Smooth muscle cell (in vitro differentiated cells): ENCODE data around the gene ROS1. TPM values are rescaled to one million over a fixed set of nuclear protein-coding genes. Genes with fewer than 3 reads are reported as not detected.

Source experiments
- DNase-seq: peaks from one replicate; lab custom pipeline; 2025; ENCODE audit not compliant: unreplicated experiment; lab: John Stamatoyannopoulos, UW
- H2AFZ ChIP-seq: fragments of 200-600 bp; sonication (generic); 2 replicates; pipeline ENCODE4 v1.6.0; 2016; ENCODE audit warnings: antibody characterized with exemption, low read depth, mild to moderate bottlenecking
- H3F3A ChIP-seq: fragments of 200-600 bp; sonication (generic); 2 replicates; pipeline ENCODE4 v1.6.0; 2017; ENCODE audit warnings: antibody characterized with exemption, low read depth
- H3K27ac ChIP-seq: fragments of 200-600 bp; sonication (generic); 2 replicates; pipeline ENCODE4 v1.5.1; 2016; ENCODE audit warnings: low read depth, mild to moderate bottlenecking
- H3K27me3 ChIP-seq: fragments of 200-600 bp; sonication (generic); 2 replicates; pipeline ENCODE4 v1.6.1; 2016; ENCODE audit warnings: low read depth, mild to moderate bottlenecking
- H3K36me3 ChIP-seq: fragments of 200-600 bp; sonication (generic); 2 replicates; pipeline ENCODE4 v1.5.1; 2016; ENCODE audit warnings: low read depth
- H3K4me1 ChIP-seq: fragments of 200-600 bp; sonication (generic); 2 replicates; pipeline ENCODE4 v1.5.1; 2016; ENCODE audit warnings: low read depth
- H3K4me2 ChIP-seq: fragments of 200-600 bp; sonication (generic); 2 replicates; pipeline ENCODE4 v1.6.0; 2016; ENCODE audit warnings: mild to moderate bottlenecking
- H3K4me3 ChIP-seq: fragments of 200-600 bp; sonication (generic); 2 replicates; pipeline ENCODE4 v1.5.1; 2016; ENCODE audit warnings: mild to moderate bottlenecking
- H3K79me2 ChIP-seq: fragments of 200-600 bp; sonication (generic); 2 replicates; pipeline ENCODE4 v1.6.0; 2016; ENCODE audit warnings: low read depth, mild to moderate bottlenecking
- H3K9ac ChIP-seq: fragments of 200-600 bp; sonication (generic); 2 replicates; pipeline ENCODE4 v1.6.0; 2016; ENCODE audit warnings: low read depth
- H3K9me3 ChIP-seq: fragments of 200-600 bp; sonication (generic); replicated peaks from 2 replicates; pipeline ENCODE4 v1.5.1; 2016; ENCODE audit warnings: low read depth
- H4K20me1 ChIP-seq: fragments of 200-600 bp; sonication (generic); 2 replicates; pipeline ENCODE4 v1.6.0; 2016; ENCODE audit warnings: low read depth
- CTCF ChIP-seq: fragments of 200-600 bp; sonication (generic); IDR thresholded peaks from 2 replicates; pipeline ENCODE4 v1.5.1; 2017; ENCODE audit warnings: borderline replicate concordance, mild to moderate bottlenecking, antibody characterized with exemption; ENCODE audit not compliant: insufficient read depth, poor library complexity, severe bottlenecking
- WGBS: methylation state at CpG from one replicate; pipeline ENCODE4 v1.1.7; 2016; ENCODE audit warnings: low lambda C conversion rate; 5-methylcytosine and 5-hydroxymethylcytosine counted together
- polyA plus RNA-seq: library from polyadenylated mRNA; unstranded; fragments of >200 nt; fragmentation: Nextera tagmentation; extraction: Ambion mirVana; gene quantifications from 2 replicates; pipeline ENCODE4 v1.2.1, GENCODE V29; 2016
- total RNA-seq: library from RNA; depleted of rRNA; stranded (reverse); fragments of >200 nt; gene quantifications from 2 replicates; pipeline ENCODE4 v1.2.3, GENCODE V29; 2014

ROS1 gene
- total and polyA plus RNA-seq, 2 experiments from 2014 or later: 0.03 to 0.09 TPM

- Histone ChIP-seq H3F3A (no peaks in the 10 kb centered on the region), H2AFZ (no peak overlapping the region), H3K36me3 (no peaks in the 10 kb centered on the region), H4K20me1 (no peaks in the 10 kb centered on the region), H3K27me3 (peaks cover 76% of the 10 kb centered on the region), H3K9me3 (no peaks in the 10 kb centered on the region), H3K4me3 (no peak overlapping the region), H3K4me2 (no peak overlapping the region), H3K79me2 (no peaks in the 10 kb centered on the region), H3K4me1 (no peaks in the 10 kb centered on the region), H3K9ac (no peak overlapping the region), H3K27ac (no peak overlapping the region)
- no peak for TF ChIP-seq CTCF
- no peak for DNase-seq
- 90% methylated on average over 10 of the region's 10 CpGs for WGBS
Observed at GRCh38 chr6:117276778-117277316, 148.9 kb downstream of the ROS1 start.

- no peaks in the 10 kb centered on the region for H3K9me3 ChIP-seq
- H3K27me3 ChIP-seq: peaks cover 88% of the 10 kb centered on the region
- H3K9ac ChIP-seq: no peak overlapping the region
- 81% methylated on average over 5 of the region's 5 CpGs for WGBS
- H3K4me3 ChIP-seq: no peak overlapping the region
- no peaks in the 10 kb centered on the region for H3K4me1 ChIP-seq
- H3K36me3 ChIP-seq: no peaks in the 10 kb centered on the region
- no peak overlapping the region for H3K27ac ChIP-seq
- no peak for TF ChIP-seq CTCF
- no peak for DNase-seq
- H4K20me1 ChIP-seq: no peaks in the 10 kb centered on the region
- no peak overlapping the region for H3K4me2 ChIP-seq
- H3K79me2 ChIP-seq: no peaks in the 10 kb centered on the region
- no peaks in the 10 kb centered on the region for H3F3A ChIP-seq
- H2AFZ ChIP-seq: no peak overlapping the region
Observed at GRCh38 chr6:117275711-117276110, 150.0 kb downstream of the ROS1 start.

- DNase-seq: no peak
- H4K20me1 ChIP-seq: no peaks in the 10 kb centered on the region
- H2AFZ ChIP-seq: no peak overlapping the region
- no peak overlapping the region for H3K4me2 ChIP-seq
- no peaks in the 10 kb centered on the region for H3K36me3 ChIP-seq
- H3F3A ChIP-seq: no peaks in the 10 kb centered on the region
- H3K4me3 ChIP-seq: no peak overlapping the region
- H3K9me3 ChIP-seq: no peaks in the 10 kb centered on the region
- H3K4me1 ChIP-seq: peaks cover 2% of the 10 kb centered on the region
- no peak for TF ChIP-seq CTCF
- H3K27me3 ChIP-seq: peaks cover 91% of the 10 kb centered on the region
- H3K27ac ChIP-seq: no peak overlapping the region
- H3K79me2 ChIP-seq: no peaks in the 10 kb centered on the region
- no peak overlapping the region for H3K9ac ChIP-seq
- 90% methylated on average over 9 of the region's 9 CpGs for WGBS
Observed at GRCh38 chr6:117275205-117275604, 150.5 kb downstream of the ROS1 start.

- H3F3A ChIP-seq: no peaks in the 10 kb centered on the region
- H3K79me2 ChIP-seq: no peaks in the 10 kb centered on the region
- no peaks in the 10 kb centered on the region for H3K9me3 ChIP-seq
- H3K36me3 ChIP-seq: no peaks in the 10 kb centered on the region
- DNase-seq: no peak
- TF ChIP-seq CTCF: no peak
- H3K4me3 ChIP-seq: no peak overlapping the region
- no peak overlapping the region for H3K4me2 ChIP-seq
- no peak overlapping the region for H2AFZ ChIP-seq
- WGBS: 78% methylated on average over 1 of the region's 1 CpG
- H3K9ac ChIP-seq: no peak overlapping the region
- H3K27me3 ChIP-seq: peaks cover 93% of the 10 kb centered on the region
- no peaks in the 10 kb centered on the region for H4K20me1 ChIP-seq
- H3K4me1 ChIP-seq: peaks cover 9% of the 10 kb centered on the region
- no peak overlapping the region for H3K27ac ChIP-seq
Observed at GRCh38 chr6:117272891-117273290, 152.9 kb downstream of the ROS1 start.
